ENCODE measurements around the gene AQP9.
"Not testable (repeated sequence)": the region's sequence is repeated elsewhere in the genome, so short reads cannot be mapped to it uniquely, and the experiment has no call there.

AQP9 gene

DNA sequence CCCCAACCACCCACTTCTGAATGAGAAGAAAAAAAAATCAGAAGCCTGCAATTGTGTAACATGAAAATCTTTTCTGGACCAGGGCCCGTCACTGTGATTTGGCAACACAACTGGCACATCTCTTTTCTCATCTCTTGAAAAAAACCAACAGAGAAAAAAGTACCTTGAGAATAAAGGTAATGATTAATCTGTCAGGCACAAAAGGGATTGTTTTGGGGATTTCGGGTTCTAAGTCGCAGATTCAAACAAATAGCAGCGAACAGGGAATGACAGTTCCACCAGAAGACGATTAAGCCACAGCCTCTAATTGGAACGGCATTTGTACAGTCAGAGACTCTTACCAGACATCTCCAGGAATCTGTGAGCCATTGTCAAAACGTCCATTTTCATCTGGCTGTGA, at the start of gene AQP9:
AQP9 (plus strand) TSS at position 276 of the 400 bp plus-strand sequence. CDS start 185 bp downstream, outside the sequence.
- no peak for DNase-seq

DNA sequence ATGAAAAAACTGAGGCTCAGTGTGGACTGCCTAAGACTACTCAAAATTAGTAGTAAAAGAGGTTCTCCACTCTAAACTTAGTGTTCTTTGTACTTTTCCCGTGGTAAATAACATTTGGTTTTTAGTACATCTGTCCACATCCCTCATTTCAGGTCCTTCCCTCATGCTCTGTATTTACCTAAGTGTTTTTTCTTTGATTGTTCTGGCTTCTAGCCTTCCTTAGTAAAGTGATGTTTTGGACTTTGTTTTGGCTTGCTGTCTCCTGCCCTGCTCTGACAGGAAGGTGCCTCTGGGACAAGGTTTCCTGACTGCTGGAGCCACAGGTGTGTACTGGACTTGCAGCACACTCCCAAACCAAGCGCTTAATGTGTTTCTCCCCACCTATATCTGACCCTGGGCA, 42.8 kb upstream of the AQP9 start:
- no peak for DNase-seq

- no peak for DNase-seq
Measured at GRCh38 chr15:58096529-58097084, 41.6 kb upstream of the AQP9 start.

DNA sequence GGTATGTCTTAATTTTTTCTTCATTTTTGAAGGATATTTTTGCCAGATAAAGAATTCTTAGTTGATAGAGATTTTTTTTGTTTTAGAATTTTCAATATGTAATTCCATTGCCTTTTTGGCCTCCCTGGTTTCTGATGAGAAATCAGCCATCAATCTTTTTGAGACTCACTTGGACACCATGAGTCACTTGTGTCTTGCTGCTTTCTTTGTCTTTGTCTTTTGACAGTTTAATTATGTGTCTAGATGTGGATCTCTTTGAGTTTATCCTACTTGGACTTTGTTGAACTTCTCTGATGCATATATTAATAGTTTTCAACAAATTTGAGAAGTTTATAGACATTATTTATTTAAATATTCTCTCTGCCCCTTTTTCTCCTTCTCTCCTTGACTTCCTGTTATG, 34.7 kb upstream of the AQP9 start:
- DNase-seq, result no peak

GRCh38 chr15:58108117-58108516, 30.1 kb upstream of the AQP9 start:
- no peak for DNase-seq

GRCh38 chr15:58109419-58109818, 28.8 kb upstream of the AQP9 start:
- DNase-seq, result no peak

DNA sequence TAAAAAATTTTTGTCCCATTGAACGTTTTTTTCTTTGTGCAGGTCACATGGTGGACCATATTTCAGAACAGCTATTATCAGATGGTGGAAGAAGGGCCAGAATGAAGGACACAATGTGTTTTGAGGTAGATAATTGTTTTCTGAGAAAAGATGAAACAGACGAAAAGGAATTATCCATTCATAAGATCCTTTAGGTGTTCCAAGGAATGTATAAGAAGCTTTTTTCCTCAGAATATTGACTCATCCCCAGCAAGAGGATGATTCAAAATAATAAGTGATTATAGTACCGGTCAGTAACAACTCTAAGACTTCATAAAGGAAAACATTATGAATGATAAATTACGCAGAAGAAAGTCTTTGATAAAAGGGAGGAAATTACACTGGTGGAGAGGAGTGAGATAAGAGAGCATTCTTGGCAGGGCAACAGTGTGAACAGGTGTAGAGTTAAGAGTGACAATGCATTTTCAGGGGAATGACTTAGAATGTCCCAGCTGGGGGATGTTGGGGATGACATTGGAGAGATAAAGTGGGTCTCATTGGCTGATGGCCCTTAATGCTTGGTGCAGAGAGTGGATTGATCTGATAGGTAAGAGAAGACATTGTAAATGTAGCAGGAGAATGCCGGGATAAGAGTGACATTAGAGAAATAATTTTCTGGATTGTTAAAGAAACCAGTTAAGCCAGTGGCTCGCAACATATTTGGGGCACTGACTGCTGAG, 27.0 kb upstream of the AQP9 start:
- no peak for DNase-seq

- no peak for DNase-seq
Measured at GRCh38 chr15:58111718-58112104, 26.5 kb upstream of the AQP9 start.

GRCh38 chr15:58113358-58113757, 24.8 kb upstream of the AQP9 start:
- not testable (repeated sequence) for DNase-seq

- DNase-seq, result no peak
Measured at GRCh38 chr15:58114388-58114787, 23.8 kb upstream of the AQP9 start.

DNA sequence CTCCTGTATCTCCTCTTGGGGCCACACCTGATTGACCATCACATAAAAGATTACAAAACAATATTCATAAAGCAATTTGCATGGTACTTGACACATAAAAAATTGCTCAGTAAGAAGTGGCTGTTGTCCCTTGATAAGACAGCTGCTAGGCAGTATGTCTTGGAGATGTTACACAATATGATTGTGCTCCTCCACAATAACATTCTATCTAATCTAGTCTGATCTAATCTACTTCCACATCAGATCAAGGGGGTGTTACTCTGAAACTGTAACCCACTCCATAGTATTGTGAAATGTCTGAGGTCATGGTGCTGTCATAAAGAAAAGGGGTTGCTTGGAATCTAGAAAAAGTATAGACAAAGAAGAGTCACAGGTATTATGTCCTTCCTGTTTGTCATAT, 23.4 kb upstream of the AQP9 start:
- no peak for DNase-seq

GRCh38 chr15:58115692-58116091, 22.5 kb upstream of the AQP9 start:
- no peak for DNase-seq

DNA sequence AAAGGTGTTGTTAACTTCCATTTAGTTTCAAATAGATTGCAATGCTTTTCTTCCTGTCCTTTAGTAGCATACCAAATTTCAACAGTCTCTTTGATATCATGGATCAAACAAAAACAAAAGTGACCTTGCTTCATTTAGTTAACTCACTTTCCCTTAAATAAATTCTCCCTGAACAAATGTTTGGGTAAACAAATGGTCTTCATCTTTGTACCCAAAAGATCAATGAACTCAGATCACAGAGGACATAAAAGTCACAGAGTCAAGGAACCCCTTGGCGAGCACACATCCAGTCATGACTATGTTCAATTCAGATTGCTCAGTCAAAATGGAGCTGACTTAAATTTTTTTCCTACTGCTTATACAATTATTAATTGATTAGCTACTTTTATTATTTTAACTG, 20.6 kb upstream of the AQP9 start:
- DNase-seq, result no peak

DNA sequence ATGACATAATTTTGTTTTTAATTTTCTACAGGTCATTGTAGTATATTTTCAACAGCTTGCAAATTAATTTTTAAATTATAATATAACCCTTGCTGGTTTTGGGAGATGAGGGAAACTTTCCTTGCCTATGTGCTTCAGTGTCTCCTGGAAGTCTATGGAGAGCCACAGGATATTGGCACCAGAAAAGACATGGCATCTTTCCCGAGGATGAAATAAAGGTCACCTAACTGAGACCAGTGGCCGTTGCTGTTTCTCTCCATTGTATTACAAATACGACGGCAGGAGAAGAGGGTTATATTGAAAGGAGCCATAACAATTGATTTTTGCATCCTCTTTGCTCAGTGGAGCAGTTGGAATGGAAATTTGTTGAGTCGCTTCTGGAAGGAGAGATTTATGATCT, 19.9 kb upstream of the AQP9 start:
- no peak for DNase-seq

DNA sequence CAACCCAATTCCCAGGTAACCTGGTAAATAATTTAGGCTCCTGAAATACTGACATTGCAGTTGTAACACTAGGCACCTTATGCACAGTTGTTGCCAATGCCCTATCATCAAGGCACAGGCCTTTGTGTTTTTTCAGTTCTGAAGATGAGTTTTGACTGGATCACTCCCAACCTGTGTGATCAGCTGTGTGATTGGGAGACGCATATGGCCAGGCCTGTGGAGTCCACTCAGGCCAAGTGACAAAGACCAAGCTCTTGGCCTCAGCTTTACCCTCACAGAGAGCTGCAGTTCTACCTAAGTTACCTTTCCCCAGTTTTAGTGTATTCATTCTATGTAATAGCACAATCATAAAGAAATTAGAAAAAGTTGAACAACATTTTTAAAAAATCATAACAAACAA, 19.2 kb upstream of the AQP9 start:
- no peak for DNase-seq

DNA sequence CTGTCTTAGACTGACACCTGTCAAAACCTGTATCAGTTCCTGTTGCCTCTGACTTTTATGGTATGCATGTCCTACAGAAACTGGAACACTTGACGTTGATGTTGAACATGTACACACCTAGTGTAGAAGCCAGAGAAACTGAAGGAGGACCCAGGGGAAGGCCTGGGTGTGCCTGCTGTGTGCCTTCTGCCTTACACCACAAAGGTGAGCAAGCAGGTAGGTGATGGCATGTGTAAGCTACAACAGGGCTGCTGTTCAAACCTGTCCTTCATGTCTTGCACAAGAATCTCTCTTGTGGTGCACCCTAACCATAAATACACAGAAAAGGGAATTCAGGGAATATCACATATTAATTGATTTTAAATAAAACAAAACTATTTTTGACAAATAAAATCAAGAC, 13.6 kb upstream of the AQP9 start:
- DNase-seq, result no peak

DNA sequence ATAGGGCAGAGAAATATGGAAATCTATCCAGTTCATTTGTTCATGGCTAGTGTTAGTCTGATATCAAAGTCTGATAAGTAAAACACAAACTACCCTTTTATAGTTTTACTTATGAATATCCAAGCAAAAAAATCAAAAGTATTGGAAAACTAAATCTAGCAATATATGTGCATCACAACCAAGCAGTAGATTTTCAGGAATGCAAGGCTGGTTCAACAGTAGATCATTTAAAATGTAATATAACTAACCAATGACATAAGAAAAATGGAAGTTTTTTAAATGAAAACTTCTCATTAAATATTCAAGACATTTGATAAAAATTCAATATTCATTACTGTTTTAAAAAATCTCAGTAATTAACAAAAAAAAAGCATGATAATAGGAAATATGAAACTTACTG, 12.8 kb upstream of the AQP9 start:
- no peak for DNase-seq

GRCh38 chr15:58134886-58135285, 3.3 kb upstream of the AQP9 start:
- no peak for DNase-seq

- DNase-seq, result no peak
Measured at GRCh38 chr15:58135511-58136174, 2.5 kb upstream of the AQP9 start.

DNA sequence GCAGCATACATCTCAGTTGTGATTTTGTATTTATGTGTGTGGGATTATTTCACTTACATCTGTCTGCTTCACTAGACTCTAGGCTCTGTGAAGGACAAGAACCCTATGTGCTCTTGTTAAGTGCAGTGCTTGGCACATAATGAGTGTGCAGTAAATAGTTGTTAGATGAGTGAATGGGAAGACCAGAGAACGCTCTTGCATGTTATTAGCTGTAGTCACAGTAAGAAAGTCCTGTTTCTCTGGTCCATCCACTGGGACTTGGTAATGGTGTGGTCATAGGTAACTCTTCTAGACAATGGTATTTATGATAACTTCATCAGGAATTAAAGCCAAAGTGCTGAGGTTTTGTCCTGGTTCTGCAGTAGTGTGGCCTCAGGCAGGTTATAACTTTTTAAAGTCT, 1.4 kb upstream of the AQP9 start:
- DNase-seq, result no peak

DNA sequence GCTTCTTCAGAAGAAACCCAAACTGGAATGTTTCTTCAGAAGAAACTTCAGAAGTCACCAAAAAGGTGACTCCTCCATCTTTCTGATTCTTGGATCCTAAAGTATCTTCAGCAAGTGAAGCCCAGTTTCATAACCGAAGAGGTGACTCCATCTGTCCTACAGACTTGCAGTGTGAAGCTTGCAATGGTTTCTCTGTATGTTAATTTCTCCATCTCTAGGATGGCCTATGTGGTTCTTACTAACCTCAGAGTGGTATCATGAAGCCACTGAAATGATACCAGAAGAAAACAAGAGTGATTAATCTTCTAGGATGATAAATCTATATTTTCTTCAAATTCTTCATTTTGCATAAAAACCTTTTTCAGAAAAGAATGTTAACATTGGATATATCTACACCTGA, 495 bp upstream of the AQP9 start:
- DNase-seq, result no peak

DNA sequence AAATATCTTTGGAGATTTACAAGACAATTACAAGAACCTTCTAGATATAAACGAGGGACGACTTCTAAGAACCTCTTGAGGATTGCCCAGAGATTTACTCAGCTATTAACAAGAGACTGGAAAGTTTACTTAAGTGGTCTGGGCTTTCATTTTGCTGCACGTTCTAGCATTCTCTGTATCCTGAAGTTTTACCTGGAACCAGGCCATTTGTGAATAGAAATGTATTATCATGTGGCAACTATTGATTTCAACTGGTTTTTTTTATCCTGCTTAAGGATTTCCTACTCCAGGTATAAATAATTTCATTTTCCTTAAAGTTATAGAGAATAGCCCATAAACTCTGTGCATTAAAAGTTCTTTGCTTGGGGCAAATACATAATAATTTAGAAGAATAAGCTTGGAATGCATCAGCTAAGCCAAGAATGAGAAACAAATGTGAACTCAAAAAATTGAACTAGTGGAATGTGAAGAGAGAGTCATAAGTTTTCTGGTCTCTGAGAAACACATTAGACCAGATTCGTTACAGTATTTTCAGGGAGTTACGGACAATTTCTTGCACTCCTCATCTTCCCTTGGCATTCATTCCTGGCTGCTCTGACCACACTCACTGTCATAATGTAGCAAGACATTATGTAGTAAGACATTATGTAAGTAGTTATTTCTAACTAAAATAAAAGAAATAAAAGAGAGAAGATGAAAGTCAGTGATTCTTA, 1.3 kb downstream of the AQP9 start:
- DNase-seq, result no peak

GRCh38 chr15:58139989-58140522, 1.9 kb downstream of the AQP9 start:
- DNase-seq, result no peak

GRCh38 chr15:58141894-58142293, 3.7 kb downstream of the AQP9 start:
- no peak for DNase-seq

Data from GDM1 (cell line).